ENCODE measurements around the gene CUL3. TPM values are rescaled to one million over a fixed set of nuclear protein-coding genes. Genes with fewer than 3 reads are reported as not detected.

CUL3 gene
- total RNA-seq, 1 experiment from 2014 or later = 95.7 TPM

GRCh38 chr2:224507789-224508188, 77.4 kb downstream of the CUL3 start:
- Histone ChIP-seq H3K9me2 (ENCODE audit: insufficient read depth) (no peaks in the 10 kb centered on the region), H3K27ac (ENCODE audit: low read depth, low read length) (no peak overlapping the region), H3K79me2 (ENCODE audit: insufficient read depth, low read length) (peaks cover 41% of the 10 kb centered on the region), H3K4me1 (ENCODE audit: control insufficient read depth in 1 of 2, insufficient read depth in 2 of 2, low read length in 2 of 2) (no peaks in the 10 kb centered on the region), H2AFZ (ENCODE audit: low read depth, low read length, poor library complexity, severe bottlenecking) (no peak overlapping the region), H3K36me3 (ENCODE audit: control insufficient read depth in 1 of 2, insufficient read depth in 2 of 2, low read length in 2 of 2) (peaks cover 10 to 15% of the 10 kb centered on the region in 2 experiments; a peak in 3 of 4 replicates), H3K9me3 (ENCODE audit: control insufficient read depth in 1 of 2, insufficient read depth in 1 of 2, low read depth in 1 of 2, low read length in 2 of 2) (no peaks in the 10 kb centered on the region), H3K4me3 (replicated peaks in 1 of 2; ENCODE audit: low read depth in 1 of 2, low read length in 2 of 2) (no peak overlapping the region), H3K4me2 (ENCODE audit: low read length) (no peak overlapping the region), H4K20me1 (ENCODE audit: insufficient read depth) (0 out of 2 replicates have a peak, but pooled peaks cover 5% of the 10 kb centered on the region), H3K27me3 (ENCODE audit: insufficient read depth, low read length) (no peaks in the 10 kb centered on the region), H3K9ac (ENCODE audit: low read length) (no peak overlapping the region)
- POLR2A ChIA-PET = no interaction called here
- no TSS peak for BruUV-seq (replicated peaks)
- RAD21 ChIA-PET (ENCODE audit: low non-redundant PET in 1 of 2, low total read pairs in 2 of 2, uncharacterized antibody in 2 of 2, unreplicated experiment in 2 of 2) = no interaction called here
- no peak for ATAC-seq
- CTCF ChIA-PET = no interaction called here
- intact Hi-C loops (cut with micrococcal nuclease) = no loop called here
- TF ChIP-seq CBX3 (IDR thresholded peaks at IDR 0.05; ENCODE audit: low read depth) (no peak), REST (IDR thresholded peaks at IDR 0.05; ENCODE audit: low read depth) (no peak), EZH2phosphoT487 (IDR thresholded peaks at IDR 0.05; ENCODE audit: borderline replicate concordance) (no peak), EGR1 (IDR thresholded peaks at IDR 0.05; ENCODE audit: low read depth) (no peak), SRF (IDR thresholded peaks at IDR 0.05; ENCODE audit: low read depth) (no peak), ELF1 (IDR thresholded peaks at IDR 0.05; ENCODE audit: borderline replicate concordance, low read depth) (no peak), ZFX (IDR thresholded peaks at IDR 0.05) (no peak), SIN3A (IDR thresholded peaks at IDR 0.05; ENCODE audit: low read depth) (no peak), JUND (IDR thresholded peaks at IDR 0.05) (no peak), CTCF (IDR thresholded peaks at IDR 0.05 in 2 of 3, conservative IDR thresholded peaks at IDR 0.05 in 1 of 3; ENCODE audit: borderline replicate concordance in 1 of 3, insufficient read depth in 1 of 3, low read depth in 2 of 3, low read length in 2 of 3) (no peak), YY1 (IDR thresholded peaks at IDR 0.05; ENCODE audit: extremely low read depth, insufficient replicate concordance, low read depth, low read length) (no peak)
- DNase-seq (ENCODE audit: low read depth, low spot score) = no peak
